HG03469 (cell line): ENCODE data around the gene MINDY4B.

Source experiments
- ATAC-seq: cut with Tn5 transposase; IDR thresholded peaks from one replicate; pipeline ENCODE4 v1.9.1; 2021; ENCODE audit warnings: mild to moderate bottlenecking, moderate library complexity, moderate number of reproducible peaks; ENCODE audit not compliant: unreplicated experiment

The MINDY4B gene

DNA sequence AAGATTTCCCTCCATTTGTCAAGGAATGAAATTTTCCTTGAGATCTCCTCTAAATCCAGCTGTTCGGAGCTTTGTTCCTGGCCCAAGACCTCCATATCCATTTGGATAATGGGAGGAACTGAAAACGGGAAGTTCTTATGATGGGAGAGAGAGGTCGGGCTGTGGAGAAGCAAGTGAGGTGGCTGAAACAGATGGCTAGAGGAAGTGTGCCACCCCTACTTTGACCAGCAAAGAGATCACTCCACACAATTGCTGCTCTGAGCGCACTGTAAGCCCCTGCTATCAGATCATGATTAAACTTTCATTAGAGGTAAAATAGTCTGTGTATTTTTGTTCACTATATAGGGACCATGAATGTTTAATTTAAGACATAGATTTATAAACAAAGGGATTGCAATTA, at the start of gene MINDY4B:
Gene MINDY4B, minus strand, starts transcription at position 101 of the 400 bp plus-strand sequence. Its CDS starts 0 bp downstream, at position 101.
- ATAC-seq: no peak

- ATAC-seq: no peak
Measured at GRCh38 chr3:150951923-150952322, 46.7 kb upstream of the MINDY4B start.

DNA sequence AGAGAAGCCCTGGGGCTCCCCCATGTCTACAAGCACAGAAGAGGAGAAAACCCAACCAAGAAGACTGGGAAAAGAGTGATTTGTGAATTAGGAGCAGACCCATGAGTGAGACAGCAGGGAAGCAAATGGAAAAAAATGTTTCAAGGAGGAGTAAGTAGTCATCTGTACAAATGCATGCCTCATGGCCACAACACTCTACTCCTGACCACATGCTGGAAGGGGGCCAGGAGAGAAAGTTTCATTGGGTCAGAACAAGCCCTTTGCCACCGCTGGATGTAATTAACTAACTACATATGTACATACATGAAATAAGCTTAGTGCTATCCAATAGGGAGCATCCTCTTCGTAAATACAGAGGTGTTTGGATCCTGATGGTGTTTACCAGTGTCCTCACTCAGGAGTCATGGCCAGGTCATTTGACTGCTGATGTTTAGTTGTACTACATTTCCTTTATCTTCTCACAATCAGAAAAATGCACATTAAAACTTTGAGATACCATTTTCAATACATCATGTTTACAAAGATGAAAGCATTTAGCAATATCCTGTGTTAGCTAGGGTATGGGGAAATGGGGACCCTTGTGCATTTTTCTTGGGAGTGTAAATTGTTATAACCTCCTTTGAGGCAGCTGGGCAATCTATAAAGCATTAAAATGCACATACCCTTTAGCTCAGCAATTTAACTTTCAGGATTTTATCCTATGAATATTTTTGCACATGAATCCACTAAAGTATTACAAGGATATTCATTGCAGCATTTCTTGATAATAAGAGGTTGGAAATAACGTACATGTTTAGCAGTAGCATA, 40.2 kb upstream of the MINDY4B start:
- no peak for ATAC-seq

DNA sequence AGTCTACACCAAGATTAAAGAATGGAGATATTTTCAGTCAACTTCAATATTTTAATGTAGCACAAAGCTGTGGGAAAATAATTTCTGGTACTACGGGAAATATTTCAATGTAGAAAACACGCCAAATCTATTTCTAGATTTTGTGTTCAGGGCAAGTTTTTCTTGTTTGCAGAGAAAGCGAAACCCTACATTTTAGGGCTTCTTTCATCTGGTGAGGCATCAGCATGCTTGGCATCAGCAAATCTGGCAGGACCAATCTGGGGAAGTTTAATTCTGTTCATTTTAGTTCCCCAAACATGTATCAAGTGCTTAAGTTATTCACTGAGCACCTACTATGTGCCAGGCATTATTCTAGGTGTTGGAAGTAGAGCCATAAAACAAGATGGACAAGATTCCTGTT, 37.0 kb upstream of the MINDY4B start:
- ATAC-seq: no peak

- peak; percentile 74 for ATAC-seq
Measured at GRCh38 chr3:150936693-150937092, 31.5 kb upstream of the MINDY4B start.

- ATAC-seq: no peak
Measured at GRCh38 chr3:150933473-150933995, 28.3 kb upstream of the MINDY4B start.

GRCh38 chr3:150931745-150932144, 26.5 kb upstream of the MINDY4B start:
- ATAC-seq: no peak

GRCh38 chr3:150930839-150931238, 25.6 kb upstream of the MINDY4B start:
- ATAC-seq: no peak

GRCh38 chr3:150928234-150928633, 23.0 kb upstream of the MINDY4B start:
- ATAC-seq: no peak

- ATAC-seq: no peak
Measured at GRCh38 chr3:150926328-150926727, 21.1 kb upstream of the MINDY4B start.

DNA sequence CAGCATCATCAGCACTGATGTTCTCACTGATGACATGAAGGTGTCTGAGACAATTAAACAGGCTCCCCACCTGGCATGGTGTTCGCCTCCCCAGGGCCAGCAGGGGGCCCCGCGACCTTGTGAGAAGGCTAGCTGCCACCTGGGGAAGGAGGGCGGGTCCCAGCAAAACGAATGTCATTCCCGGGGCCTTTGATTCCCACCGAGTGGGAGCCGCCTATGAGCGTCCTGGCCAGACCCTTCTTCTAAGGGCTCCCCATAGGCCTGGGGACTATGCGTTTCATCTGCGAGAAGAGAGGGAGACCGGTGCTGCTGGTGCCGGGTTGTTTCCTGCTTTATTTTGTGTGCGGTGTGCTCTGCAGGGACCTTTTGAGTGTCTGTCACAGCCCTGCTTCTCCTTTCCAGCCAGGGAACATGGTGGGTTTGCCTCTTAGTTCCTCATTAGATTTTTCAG, 20.5 kb upstream of the MINDY4B start:
- peak; percentile 75 for ATAC-seq

GRCh38 chr3:150922611-150923010, 17.4 kb upstream of the MINDY4B start:
- ATAC-seq: no peak

DNA sequence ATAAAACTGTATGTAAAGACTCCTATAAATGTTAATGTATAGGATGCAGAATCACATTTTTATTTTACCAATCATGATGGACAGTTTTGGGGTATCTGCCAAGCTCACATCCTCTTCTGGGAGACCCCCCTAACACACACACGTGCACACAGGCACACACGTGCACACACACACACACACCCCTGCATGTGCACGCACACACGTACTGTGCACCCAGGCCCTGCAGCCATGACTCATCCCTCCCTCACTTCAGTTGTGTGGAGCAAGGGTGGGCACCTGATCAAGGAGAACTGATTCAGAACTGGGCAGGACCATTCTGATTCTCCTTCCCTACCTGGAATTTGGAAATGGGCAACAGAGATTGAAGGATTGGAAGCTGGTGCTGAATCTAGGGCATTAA, 16.0 kb upstream of the MINDY4B start:
- ATAC-seq: no peak

- no peak for ATAC-seq
Measured at GRCh38 chr3:150920236-150920635, 15.0 kb upstream of the MINDY4B start.

DNA sequence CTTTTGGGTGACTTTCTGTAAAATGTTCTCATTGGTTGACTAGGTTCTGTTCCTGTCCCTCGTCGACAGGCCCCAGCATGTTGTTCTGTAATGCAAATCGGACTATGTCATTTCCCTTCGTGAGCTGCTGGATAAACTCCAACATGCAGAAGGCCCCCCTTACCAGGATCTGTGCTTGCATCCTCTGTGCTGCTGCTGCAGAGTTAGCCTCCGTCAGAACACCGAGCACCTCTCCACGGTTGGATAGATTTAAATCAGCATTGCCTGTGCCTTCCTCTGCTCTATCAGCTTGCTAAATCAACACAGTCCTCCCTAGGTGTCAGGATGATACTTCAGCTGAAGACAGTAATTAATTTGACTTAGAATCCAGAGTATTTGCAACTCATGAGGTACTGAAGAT, 12.7 kb upstream of the MINDY4B start:
- ATAC-seq: no peak

DNA sequence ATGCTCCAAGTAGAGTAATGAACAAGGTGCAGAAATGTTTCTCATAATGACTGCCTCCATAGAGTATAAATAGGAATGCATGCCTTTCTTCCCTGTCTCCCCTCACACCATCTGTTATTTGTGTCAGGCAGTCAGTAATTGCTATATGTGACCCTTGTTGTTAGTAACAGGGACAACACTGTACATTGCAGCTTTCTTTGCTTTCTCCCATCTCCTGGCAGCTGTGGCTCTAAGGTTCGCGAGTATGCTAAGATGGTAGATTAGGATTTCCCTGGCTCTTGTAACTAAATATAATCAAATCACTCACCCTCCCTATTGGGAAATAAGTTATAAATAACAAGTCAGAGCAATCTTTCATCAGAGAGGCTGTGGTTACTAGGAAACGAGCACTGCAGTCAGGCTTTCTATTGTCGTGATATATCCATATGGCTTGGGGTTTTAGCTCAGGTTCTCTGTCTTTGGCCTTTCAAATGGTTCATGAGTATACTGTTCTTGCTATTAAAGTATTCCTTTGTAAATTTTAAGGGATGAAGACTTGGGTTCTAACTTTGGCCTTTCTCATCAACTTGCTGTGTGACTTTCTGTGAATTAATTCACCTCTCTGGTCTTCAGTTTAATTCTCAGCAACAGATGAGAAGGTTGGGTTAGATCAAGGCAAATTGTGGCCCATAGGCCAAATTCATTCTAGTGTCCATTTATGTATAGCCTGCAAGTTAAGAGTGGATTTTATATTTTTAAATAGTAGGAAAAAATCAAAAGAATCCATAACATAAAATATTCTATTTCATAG, 8.1 kb upstream of the MINDY4B start:
- no peak for ATAC-seq

DNA sequence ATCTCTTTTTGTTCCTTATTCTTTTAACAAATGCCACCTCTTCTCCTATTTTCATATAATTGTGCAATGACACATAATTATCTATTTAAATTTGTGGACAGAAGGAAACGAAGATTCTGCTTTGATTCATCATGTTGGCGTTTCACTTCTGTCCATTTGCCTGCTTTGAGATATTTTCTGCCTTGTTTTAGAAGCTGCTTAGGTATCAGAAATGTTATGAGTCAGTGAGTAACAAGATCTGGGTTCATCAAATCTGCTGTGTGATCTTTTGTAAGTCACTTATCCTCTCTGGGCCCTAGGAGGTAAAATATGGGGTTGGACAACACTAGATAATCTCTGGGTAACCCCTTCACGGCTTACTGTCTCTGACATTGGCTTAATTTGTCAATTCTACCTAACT, 7.3 kb upstream of the MINDY4B start:
- ATAC-seq: no peak

DNA sequence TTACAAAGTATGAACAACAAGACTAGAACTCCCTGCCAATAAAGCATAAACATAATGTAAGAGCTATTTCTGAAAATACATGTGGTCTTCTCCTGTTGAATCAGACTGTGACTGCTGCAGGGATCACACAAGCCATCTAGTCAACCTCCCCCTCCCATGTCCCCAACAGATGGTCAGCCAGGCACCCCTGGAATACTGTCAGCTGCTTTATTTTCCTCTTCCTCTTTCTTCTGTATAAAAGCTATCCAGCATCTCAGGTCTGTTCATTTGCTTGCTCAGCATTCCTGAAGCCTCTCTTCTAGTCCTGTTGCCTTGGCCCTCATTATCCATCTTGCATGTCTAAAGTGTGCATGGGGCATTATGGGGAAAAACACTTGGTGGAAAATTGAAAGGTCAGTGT, 6.5 kb upstream of the MINDY4B start:
- no peak for ATAC-seq

DNA sequence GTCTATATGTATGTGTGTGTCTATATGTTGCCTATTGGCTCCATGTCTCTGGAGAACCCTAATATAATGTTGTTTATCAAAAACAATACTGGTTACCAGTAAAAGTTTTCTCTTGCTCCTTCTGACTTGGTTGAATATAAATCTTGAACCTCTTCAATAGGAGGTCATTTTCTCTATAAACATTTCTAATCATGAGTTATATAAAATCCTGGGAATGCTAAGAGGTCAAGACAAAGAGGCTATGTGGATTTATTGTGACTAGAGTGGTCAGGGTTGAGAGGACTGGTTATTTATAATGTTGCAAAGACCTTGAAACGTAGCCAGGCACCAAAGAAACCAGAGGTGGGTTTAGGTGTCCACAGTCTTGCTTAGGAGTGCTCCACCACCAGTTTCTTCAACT, 1.2 kb upstream of the MINDY4B start:
- ATAC-seq: no peak

DNA sequence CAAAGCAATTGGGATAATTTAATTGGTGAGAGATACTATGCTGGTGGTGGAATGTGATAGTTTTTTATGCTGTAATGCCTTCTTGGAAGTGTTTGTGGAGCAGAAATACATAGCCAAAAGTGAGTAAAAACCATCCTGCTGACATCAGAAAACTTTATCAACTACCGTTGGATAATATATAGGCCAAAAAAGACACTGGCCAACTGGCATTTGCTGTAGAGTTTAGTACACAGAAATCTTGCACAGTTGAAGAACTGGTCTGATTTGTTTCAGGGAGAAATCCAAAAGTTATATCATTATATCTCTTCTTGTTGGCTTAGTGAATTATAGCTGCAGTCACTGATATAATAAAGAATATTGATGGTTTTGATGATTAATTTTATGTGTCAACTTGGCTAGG, 507 bp upstream of the MINDY4B start:
- ATAC-seq: no peak

DNA sequence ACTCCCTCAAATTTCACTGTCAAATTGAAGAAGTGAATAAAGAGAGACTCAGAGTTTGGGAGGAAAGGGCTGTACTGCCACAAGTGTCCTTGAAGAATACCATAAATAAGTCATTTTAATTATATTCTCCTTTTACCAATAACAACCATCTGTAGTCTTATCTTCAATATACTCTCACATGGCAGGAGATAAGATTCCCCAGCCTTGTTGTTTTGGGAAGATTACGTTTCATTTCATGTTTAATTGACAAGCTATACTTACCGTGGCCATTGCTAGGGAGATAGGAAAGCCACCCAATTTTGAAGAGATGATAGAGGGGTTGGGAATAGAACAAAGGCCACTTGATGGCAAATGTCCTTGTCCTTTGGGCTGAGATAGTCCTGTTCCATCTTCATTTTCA, 2.3 kb downstream of the MINDY4B start:
- no peak for ATAC-seq

GRCh38 chr3:150901793-150902192, 3.4 kb downstream of the MINDY4B start:
- ATAC-seq: no peak
